HG03108 (cell line): ENCODE measurements around the gene DYSF.
"Not testable (repeated sequence)": the region's sequence is repeated elsewhere in the genome, so short reads cannot be mapped to it uniquely, and the experiment has no call there.

ENCODE experiments used
- ATAC-seq: cut with Tn5 transposase; IDR thresholded peaks from one replicate; pipeline ENCODE4 v1.9.1; 2021; ENCODE audit warnings: moderate library complexity; ENCODE audit not compliant: unreplicated experiment

The DYSF gene

GRCh38 chr2:71453404-71454220 is at the start of gene DYSF:
Gene DYSF (plus strand): TSS chr2:71453561.
- no peak for ATAC-seq

GRCh38 chr2:71409611-71410010 is 43.8 kb upstream of the DYSF start:
- ATAC-seq, result no peak

- no peak for ATAC-seq
These were observed 42.7 kb upstream of the DYSF start for GRCh38 chr2:71410696-71411095.

- ATAC-seq, result not testable (repeated sequence)
These were observed 36.5 kb upstream of the DYSF start for GRCh38 chr2:71416866-71417265.

- no peak for ATAC-seq
These were observed 35.8 kb upstream of the DYSF start for GRCh38 chr2:71417300-71418202.

GRCh38 chr2:71419145-71419544 is 34.2 kb upstream of the DYSF start:
- ATAC-seq, result no peak

GRCh38 chr2:71419976-71420375 is 33.4 kb upstream of the DYSF start:
- ATAC-seq, result no peak

GRCh38 chr2:71422786-71423185 is 30.6 kb upstream of the DYSF start:
- no peak for ATAC-seq

GRCh38 chr2:71423817-71424420 is 29.4 kb upstream of the DYSF start:
- no peak for ATAC-seq

GRCh38 chr2:71426721-71427120 is 26.6 kb upstream of the DYSF start:
- no peak for ATAC-seq

- ATAC-seq, result no peak
These were observed 24.6 kb upstream of the DYSF start for GRCh38 chr2:71428472-71429383.

- not testable (repeated sequence) for ATAC-seq
These were observed 8.2 kb upstream of the DYSF start for GRCh38 chr2:71445142-71445541.

GRCh38 chr2:71446505-71446904 is 6.9 kb upstream of the DYSF start:
- no peak for ATAC-seq

- ATAC-seq, result no peak
These were observed 4.0 kb upstream of the DYSF start for GRCh38 chr2:71449343-71449742.

- no peak for ATAC-seq
These were observed 1.7 kb upstream of the DYSF start for GRCh38 chr2:71451705-71452104.

GRCh38 chr2:71452565-71452964 is 796 bp upstream of the DYSF start:
- ATAC-seq, result no peak

GRCh38 chr2:71454221-71455010 is 1.1 kb downstream of the DYSF start:
- no peak for ATAC-seq

GRCh38 chr2:71455011-71455740 is 1.8 kb downstream of the DYSF start:
- no peak for ATAC-seq
